ENCODE results near the gene LAMP2. TPM values are rescaled to one million over a fixed set of nuclear protein-coding genes. Genes with fewer than 3 reads are reported as not detected.
A peak's percentile ranks its signal among the peaks of the same experiment; 100 is the strongest.
"Not testable (repeated sequence)": the region's sequence is repeated elsewhere in the genome, so short reads cannot be mapped to it uniquely, and the experiment has no call there.

LAMP2 gene
- polyA plus RNA-seq, 1 donor from 2014 or later = 42.6 TPM

DNA sequence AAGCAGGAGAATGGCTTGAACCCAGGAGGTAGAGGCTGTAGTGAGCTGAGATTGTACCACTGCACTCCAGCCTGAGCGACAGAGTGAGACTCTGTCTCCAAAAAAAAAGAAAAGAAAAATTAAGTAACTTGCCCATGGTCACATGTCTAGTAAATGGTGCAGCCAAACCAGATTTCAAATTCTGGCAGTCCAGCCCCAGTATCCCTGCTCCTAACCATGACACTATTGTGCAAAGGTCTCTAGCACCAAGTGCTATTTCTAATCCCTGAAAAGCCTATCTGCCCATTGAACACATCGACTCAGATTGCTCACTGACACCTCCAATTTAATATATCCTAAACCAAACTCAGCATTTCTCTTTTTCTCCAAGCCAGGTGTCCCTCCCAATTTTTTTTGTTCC, 7.6 kb upstream of the LAMP2 start:
- Histone ChIP-seq H3K9me3 (ENCODE audit: low read length) (no peaks in the 10 kb centered on the region), H3F3A (ENCODE audit: insufficient read depth, low read length, poor library complexity, severe bottlenecking) (no peaks in the 10 kb centered on the region), H3K9me2 (ENCODE audit: insufficient read depth, low read length) (no peaks in the 10 kb centered on the region), H3K27me3 (ENCODE audit: insufficient read depth, low read depth, low read length) (no peaks in the 10 kb centered on the region), H4K20me1 (ENCODE audit: insufficient read depth) (no peaks in the 10 kb centered on the region), H3K4me2 (ENCODE audit: low read length) (no peak overlapping the region), H3K4me3 (ENCODE audit: low read length) (no peak overlapping the region), H2AFZ (ENCODE audit: low read depth, low read length) (no peak overlapping the region), H3K79me2 (replicated peaks; ENCODE audit: insufficient read depth, low read length) (no peaks in the 10 kb centered on the region), H3K27ac (ENCODE audit: low read length) (no peak overlapping the region), H3K9ac (ENCODE audit: low read length) (no peak overlapping the region), H3K36me3 (ENCODE audit: insufficient read depth, low read length) (no peaks in the 10 kb centered on the region)
- TF ChIP-seq, protein P1, sequence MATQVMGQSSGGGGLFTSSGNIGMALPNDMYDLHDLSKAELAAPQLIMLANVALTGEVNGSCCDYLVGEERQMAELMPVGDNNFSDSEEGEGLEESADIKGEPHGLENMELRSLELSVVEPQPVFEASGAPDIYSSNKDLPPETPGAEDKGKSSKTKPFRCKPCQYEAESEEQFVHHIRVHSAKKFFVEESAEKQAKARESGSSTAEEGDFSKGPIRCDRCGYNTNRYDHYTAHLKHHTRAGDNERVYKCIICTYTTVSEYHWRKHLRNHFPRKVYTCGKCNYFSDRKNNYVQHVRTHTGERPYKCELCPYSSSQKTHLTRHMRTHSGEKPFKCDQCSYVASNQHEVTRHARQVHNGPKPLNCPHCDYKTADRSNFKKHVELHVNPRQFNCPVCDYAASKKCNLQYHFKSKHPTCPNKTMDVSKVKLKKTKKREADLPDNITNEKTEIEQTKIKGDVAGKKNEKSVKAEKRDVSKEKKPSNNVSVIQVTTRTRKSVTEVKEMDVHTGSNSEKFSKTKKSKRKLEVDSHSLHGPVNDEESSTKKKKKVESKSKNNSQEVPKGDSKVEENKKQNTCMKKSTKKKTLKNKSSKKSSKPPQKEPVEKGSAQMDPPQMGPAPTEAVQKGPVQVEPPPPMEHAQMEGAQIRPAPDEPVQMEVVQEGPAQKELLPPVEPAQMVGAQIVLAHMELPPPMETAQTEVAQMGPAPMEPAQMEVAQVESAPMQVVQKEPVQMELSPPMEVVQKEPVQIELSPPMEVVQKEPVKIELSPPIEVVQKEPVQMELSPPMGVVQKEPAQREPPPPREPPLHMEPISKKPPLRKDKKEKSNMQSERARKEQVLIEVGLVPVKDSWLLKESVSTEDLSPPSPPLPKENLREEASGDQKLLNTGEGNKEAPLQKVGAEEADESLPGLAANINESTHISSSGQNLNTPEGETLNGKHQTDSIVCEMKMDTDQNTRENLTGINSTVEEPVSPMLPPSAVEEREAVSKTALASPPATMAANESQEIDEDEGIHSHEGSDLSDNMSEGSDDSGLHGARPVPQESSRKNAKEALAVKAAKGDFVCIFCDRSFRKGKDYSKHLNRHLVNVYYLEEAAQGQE (IDR thresholded peaks at IDR 0.05; ENCODE audit: borderline replicate concordance) = no peak
- no peak for TF ChIP-seq RAD21 (conservative IDR thresholded peaks at IDR 0.05)

DNA sequence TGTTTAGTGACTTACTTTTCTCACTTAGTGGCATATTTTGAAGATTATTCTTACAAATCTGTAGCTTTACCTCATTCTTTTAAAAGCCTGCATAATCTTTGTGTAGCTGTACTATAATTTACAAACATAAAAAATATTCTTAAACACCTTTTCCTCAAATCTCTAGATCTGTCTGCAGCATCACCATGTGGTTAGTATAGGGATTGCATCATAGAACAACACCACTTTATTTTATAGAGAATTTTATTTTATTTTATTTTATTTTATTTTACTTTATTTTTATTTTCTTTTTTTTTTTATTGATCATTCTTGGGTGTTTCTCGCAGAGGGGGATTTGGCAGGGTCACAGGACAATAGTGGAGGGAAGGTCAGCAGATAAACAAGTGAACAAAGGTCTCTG, 6.4 kb upstream of the LAMP2 start:
- not testable (repeated sequence) for H3K79me2 ChIP-seq (replicated peaks; ENCODE audit: insufficient read depth, low read length); H3K36me3 ChIP-seq (ENCODE audit: insufficient read depth, low read length); H3K9me2 ChIP-seq (ENCODE audit: insufficient read depth, low read length); H3K9me3 ChIP-seq (ENCODE audit: low read length); H3F3A ChIP-seq (ENCODE audit: insufficient read depth, low read length, poor library complexity, severe bottlenecking); H3K4me2 ChIP-seq (ENCODE audit: low read length); H3K4me3 ChIP-seq (ENCODE audit: low read length); H2AFZ ChIP-seq (ENCODE audit: low read depth, low read length); H3K9ac ChIP-seq (ENCODE audit: low read length); H3K27me3 ChIP-seq (ENCODE audit: insufficient read depth, low read depth, low read length); H4K20me1 ChIP-seq (ENCODE audit: insufficient read depth); H3K27ac ChIP-seq (ENCODE audit: low read length)
- TF ChIP-seq SMC3 (conservative IDR thresholded peaks at IDR 0.05; ENCODE audit: poor library complexity) (peak; percentile 43), RAD21 (conservative IDR thresholded peaks at IDR 0.05) (peak; percentile 54)
- TF ChIP-seq, protein P2, sequence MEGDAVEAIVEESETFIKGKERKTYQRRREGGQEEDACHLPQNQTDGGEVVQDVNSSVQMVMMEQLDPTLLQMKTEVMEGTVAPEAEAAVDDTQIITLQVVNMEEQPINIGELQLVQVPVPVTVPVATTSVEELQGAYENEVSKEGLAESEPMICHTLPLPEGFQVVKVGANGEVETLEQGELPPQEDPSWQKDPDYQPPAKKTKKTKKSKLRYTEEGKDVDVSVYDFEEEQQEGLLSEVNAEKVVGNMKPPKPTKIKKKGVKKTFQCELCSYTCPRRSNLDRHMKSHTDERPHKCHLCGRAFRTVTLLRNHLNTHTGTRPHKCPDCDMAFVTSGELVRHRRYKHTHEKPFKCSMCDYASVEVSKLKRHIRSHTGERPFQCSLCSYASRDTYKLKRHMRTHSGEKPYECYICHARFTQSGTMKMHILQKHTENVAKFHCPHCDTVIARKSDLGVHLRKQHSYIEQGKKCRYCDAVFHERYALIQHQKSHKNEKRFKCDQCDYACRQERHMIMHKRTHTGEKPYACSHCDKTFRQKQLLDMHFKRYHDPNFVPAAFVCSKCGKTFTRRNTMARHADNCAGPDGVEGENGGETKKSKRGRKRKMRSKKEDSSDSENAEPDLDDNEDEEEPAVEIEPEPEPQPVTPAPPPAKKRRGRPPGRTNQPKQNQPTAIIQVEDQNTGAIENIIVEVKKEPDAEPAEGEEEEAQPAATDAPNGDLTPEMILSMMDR (IDR thresholded peaks at IDR 0.05; ENCODE audit: poor library complexity, severe bottlenecking) = peak; percentile 47

DNA sequence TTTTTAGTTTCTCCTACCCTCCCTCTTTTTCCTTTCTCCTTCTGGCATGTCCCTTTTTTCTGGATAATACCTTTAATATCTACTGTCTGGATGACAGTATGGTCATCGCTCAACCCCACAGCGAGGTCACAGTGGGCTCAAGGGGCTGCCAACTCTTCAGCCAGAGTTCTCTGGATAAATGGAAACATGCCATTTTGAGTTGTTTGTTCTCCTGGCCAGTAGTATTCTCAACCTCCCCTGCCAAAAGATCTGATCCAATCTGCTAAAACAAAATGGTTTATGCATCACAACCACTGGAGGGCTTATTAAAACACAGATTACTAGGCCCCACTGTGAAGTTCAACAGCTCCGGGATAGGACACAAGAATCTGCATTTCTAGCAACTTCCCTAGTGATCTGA, 5.0 kb upstream of the LAMP2 start:
- Histone ChIP-seq H3F3A (ENCODE audit: insufficient read depth, low read length, poor library complexity, severe bottlenecking) (no peaks in the 10 kb centered on the region), H3K9me2 (ENCODE audit: insufficient read depth, low read length) (no peaks in the 10 kb centered on the region), H3K79me2 (replicated peaks; ENCODE audit: insufficient read depth, low read length) (no peaks in the 10 kb centered on the region), H3K27me3 (ENCODE audit: insufficient read depth, low read depth, low read length) (no peaks in the 10 kb centered on the region), H4K20me1 (ENCODE audit: insufficient read depth) (no peaks in the 10 kb centered on the region), H3K9me3 (ENCODE audit: low read length) (no peaks in the 10 kb centered on the region), H3K4me3 (ENCODE audit: low read length) (no peak overlapping the region), H2AFZ (ENCODE audit: low read depth, low read length) (no peak overlapping the region), H3K4me2 (ENCODE audit: low read length) (no peak overlapping the region), H3K36me3 (ENCODE audit: insufficient read depth, low read length) (no peaks in the 10 kb centered on the region), H3K9ac (ENCODE audit: low read length) (no peak overlapping the region), H3K27ac (ENCODE audit: low read length) (no peak overlapping the region)
- no peak for TF ChIP-seq MXI1 (conservative IDR thresholded peaks at IDR 0.05; ENCODE audit: poor library complexity, severe bottlenecking)
- TF ChIP-seq, protein P2 (IDR thresholded peaks at IDR 0.05; ENCODE audit: poor library complexity, severe bottlenecking) = no peak
- TF ChIP-seq, protein P1 (IDR thresholded peaks at IDR 0.05; ENCODE audit: borderline replicate concordance) = no peak

DNA sequence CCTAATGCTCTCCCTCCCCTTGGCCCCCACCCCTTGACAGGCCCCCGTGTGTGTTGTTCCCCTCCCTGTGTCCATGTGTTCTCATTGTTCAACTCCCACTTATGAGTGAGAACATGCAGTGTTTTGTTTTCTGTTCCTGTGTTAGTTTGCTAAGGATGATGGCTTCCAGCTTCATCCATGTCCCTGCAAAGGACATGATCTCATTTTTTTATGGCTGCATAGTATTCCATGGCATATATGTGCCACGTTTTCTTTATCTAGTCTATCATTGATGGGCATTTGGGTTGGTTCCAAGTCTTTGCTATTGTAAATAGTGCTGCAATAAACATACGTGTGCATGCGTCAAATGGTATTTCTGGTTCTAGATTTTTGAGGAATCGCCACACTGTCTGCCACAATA, 561 bp upstream of the LAMP2 start:
- not testable (repeated sequence) for H3K9ac ChIP-seq (ENCODE audit: low read length); H4K20me1 ChIP-seq (ENCODE audit: insufficient read depth); H3F3A ChIP-seq (ENCODE audit: insufficient read depth, low read length, poor library complexity, severe bottlenecking); H2AFZ ChIP-seq (ENCODE audit: low read depth, low read length); H3K27me3 ChIP-seq (ENCODE audit: insufficient read depth, low read depth, low read length); H3K4me3 ChIP-seq (ENCODE audit: low read length); H3K27ac ChIP-seq (ENCODE audit: low read length); H3K4me2 ChIP-seq (ENCODE audit: low read length); H3K36me3 ChIP-seq (ENCODE audit: insufficient read depth, low read length); H3K9me2 ChIP-seq (ENCODE audit: insufficient read depth, low read length); H3K9me3 ChIP-seq (ENCODE audit: low read length)
- H3K79me2 ChIP-seq (replicated peaks; ENCODE audit: insufficient read depth, low read length) = peaks cover 18% of the 10 kb centered on the region
